Measurements from ENCODE around the gene FRMPD1.

GRCh38 chr9:37784291-37784615, 133.5 kb downstream of the FRMPD1 start:
- TF ChIP-seq EZH2 (IDR thresholded peaks at IDR 0.05; ENCODE audit: insufficient read depth, poor library complexity, severe bottlenecking) (no peak), EZH2phosphoT487 (IDR thresholded peaks at IDR 0.05; ENCODE audit: insufficient read depth, low read depth) (no peak)
